ENCODE data around the gene JKAMP.

JKAMP gene

GRCh38 chr14:59463787-59464485 is 20.4 kb upstream of the JKAMP start:
- Histone ChIP-seq H3K79me2 (ENCODE audit: low read length) (no peaks in the 10 kb centered on the region), H2AFZ (ENCODE audit: low read length) (peak overlapping the region; percentile 51; the same call in 1 of the 2 replicates), H3F3A (ENCODE audit: insufficient read depth, low read length) (no peaks in the 10 kb centered on the region), H3K4me1 (ENCODE audit: low read length) (no peaks in the 10 kb centered on the region), H3K4me3 (ENCODE audit: low read length) (peak overlapping the region; percentile 53), H3K27me3 (replicated peaks; ENCODE audit: insufficient read depth, low read length) (no peaks in the 10 kb centered on the region), H3K9ac (ENCODE audit: low read length) (no peak overlapping the region), H3K4me2 (ENCODE audit: low read depth, low read length) (peak overlapping the region; percentile 72), H3K9me3 (replicated peaks; ENCODE audit: insufficient read depth, low read length) (no peaks in the 10 kb centered on the region), H3K9me2 (replicated peaks; ENCODE audit: insufficient read depth, low read length) (no peaks in the 10 kb centered on the region), H3K27ac (ENCODE audit: low read length) (no peak overlapping the region), H4K20me1 (ENCODE audit: insufficient read depth, low read length) (no peaks in the 10 kb centered on the region), H3K36me3 (replicated peaks; ENCODE audit: insufficient read depth, low read length) (no peaks in the 10 kb centered on the region)
- TF ChIP-seq EZH2 (optimal IDR thresholded peaks at IDR 0.05; ENCODE audit: low read depth, low read length) (no peak), CTCF (IDR thresholded peaks at IDR 0.05; ENCODE audit: low read length) (no peak), EZH2phosphoT487 (IDR thresholded peaks at IDR 0.05; ENCODE audit: low read length) (no peak)
- DNase-seq = no peak

- H3K4me3 ChIP-seq (ENCODE audit: low read length) = peak overlapping the region; percentile 53
- DNase-seq = peak; percentile 22
- H2AFZ ChIP-seq (ENCODE audit: low read length) = peak overlapping the region; percentile 51; the same call in 1 of the 2 replicates
- H3K9ac ChIP-seq (ENCODE audit: low read length) = no peak overlapping the region
- H4K20me1 ChIP-seq (ENCODE audit: insufficient read depth, low read length) = no peaks in the 10 kb centered on the region
- H3K9me3 ChIP-seq (replicated peaks; ENCODE audit: insufficient read depth, low read length) = no peaks in the 10 kb centered on the region
- no peaks in the 10 kb centered on the region for H3K36me3 ChIP-seq (replicated peaks; ENCODE audit: insufficient read depth, low read length)
- H3F3A ChIP-seq (ENCODE audit: insufficient read depth, low read length) = no peaks in the 10 kb centered on the region
- H3K27ac ChIP-seq (ENCODE audit: low read length) = no peak overlapping the region
- no peaks in the 10 kb centered on the region for H3K27me3 ChIP-seq (replicated peaks; ENCODE audit: insufficient read depth, low read length)
- no peaks in the 10 kb centered on the region for H3K79me2 ChIP-seq (ENCODE audit: low read length)
- H3K4me2 ChIP-seq (ENCODE audit: low read depth, low read length) = peak overlapping the region; percentile 72
- H3K9me2 ChIP-seq (replicated peaks; ENCODE audit: insufficient read depth, low read length) = no peaks in the 10 kb centered on the region
- H3K4me1 ChIP-seq (ENCODE audit: low read length) = no peaks in the 10 kb centered on the region
- TF ChIP-seq EZH2phosphoT487 (IDR thresholded peaks at IDR 0.05; ENCODE audit: low read length) (no peak), CTCF (IDR thresholded peaks at IDR 0.05; ENCODE audit: low read length) (no peak), EZH2 (optimal IDR thresholded peaks at IDR 0.05; ENCODE audit: low read depth, low read length) (no peak)
Observed at GRCh38 chr14:59464486-59465315, 19.6 kb upstream of the JKAMP start.

- H3K4me2 ChIP-seq (ENCODE audit: low read depth, low read length) = peak within 1 kb of the TSS; percentile 72
Observed at GRCh38 chr14:59465316-59466135, 18.8 kb upstream of the JKAMP start, which contains the start of gene GPR135. TSS of gene GPR135 (minus strand) at chr14:59465380. CDS start at chr14:59465226, 154 bp downstream.

More at GRCh38 chr14:59465316-59466135, 18.8 kb upstream of the JKAMP start, which contains the start of gene GPR135:
- Histone ChIP-seq H4K20me1 (ENCODE audit: insufficient read depth, low read length) (no peaks in the 10 kb centered on the region), H3K4me3 (ENCODE audit: low read length) (peak within 1 kb of the TSS; percentile 53), H3K79me2 (ENCODE audit: low read length) (no peaks in the 10 kb centered on the region), H3K9me3 (replicated peaks; ENCODE audit: insufficient read depth, low read length) (no peaks in the 10 kb centered on the region), H3K9me2 (replicated peaks; ENCODE audit: insufficient read depth, low read length) (no peaks in the 10 kb centered on the region), H3F3A (ENCODE audit: insufficient read depth, low read length) (no peaks in the 10 kb centered on the region), H3K27me3 (replicated peaks; ENCODE audit: insufficient read depth, low read length) (no peaks in the 10 kb centered on the region), H3K9ac (ENCODE audit: low read length) (no peak within 1 kb of the TSS), H3K36me3 (replicated peaks; ENCODE audit: insufficient read depth, low read length) (no peaks in the 10 kb centered on the region), H3K4me1 (ENCODE audit: low read length) (no peaks in the 10 kb centered on the region), H2AFZ (ENCODE audit: low read length) (peak within 1 kb of the TSS; percentile 51; the same call in 1 of the 2 replicates), H3K27ac (ENCODE audit: low read length) (no peak within 1 kb of the TSS)
- TF ChIP-seq CTCF (IDR thresholded peaks at IDR 0.05; ENCODE audit: low read length) (no peak), EZH2phosphoT487 (IDR thresholded peaks at IDR 0.05; ENCODE audit: low read length) (no peak), EZH2 (optimal IDR thresholded peaks at IDR 0.05; ENCODE audit: low read depth, low read length) (no peak)
- no peak for DNase-seq
